ENCODE data around the gene FKBP11. TPM values are rescaled to one million over a fixed set of nuclear protein-coding genes. Genes with fewer than 3 reads are reported as not detected.

Gene FKBP11
- total RNA-seq, 1 experiment from 2014 or later, result 5.3 TPM

Other genes with a start within 250 kb of the FKBP11 start
- 52.8 and 63.8 TPM in 2 replicates for gene KANSL2, start 243.3 kb downstream of the FKBP11 start, total RNA-seq (2014; rRNA removed; shearing (Covaris generic))
- gene CCNT1, start 208.8 kb downstream of the FKBP11 start, total RNA-seq (2014; rRNA removed; shearing (Covaris generic)), result 17.0 and 33.2 TPM in 2 replicates
- gene ADCY6, start 136.4 kb downstream of the FKBP11 start, total RNA-seq (2014; rRNA removed; shearing (Covaris generic)), result 7.1 and 16.3 TPM in 2 replicates
- 7.6 and 15.8 TPM in 2 replicates for gene CACNB3, start 107.0 kb downstream of the FKBP11 start, total RNA-seq (2014; rRNA removed; shearing (Covaris generic))
- 60.5 and 97.2 TPM in 2 replicates for gene DDX23, start 73.3 kb downstream of the FKBP11 start, total RNA-seq (2014; rRNA removed; shearing (Covaris generic))
- 0.20 TPM in 1 of 2 replicates, not detected in the other for gene RND1, start 59.6 kb downstream of the FKBP11 start, total RNA-seq (2014; rRNA removed; shearing (Covaris generic))
- gene ARF3, start 32.0 kb upstream of the FKBP11 start, total RNA-seq (2014; rRNA removed; shearing (Covaris generic)), result 80.8 and 81.3 TPM in 2 replicates
- 0.27 TPM in 1 of 2 replicates, not detected in the other for gene WNT10B, start 46.2 kb upstream of the FKBP11 start, total RNA-seq (2014; rRNA removed; shearing (Covaris generic))
- gene WNT1, start 52.8 kb upstream of the FKBP11 start, total RNA-seq (2014; rRNA removed; shearing (Covaris generic)), result not detected in 2 replicates
- gene DDN, start 73.9 kb upstream of the FKBP11 start, total RNA-seq (2014; rRNA removed; shearing (Covaris generic)), result not detected in 2 replicates
- gene PRKAG1, start 93.3 kb upstream of the FKBP11 start, total RNA-seq (2014; rRNA removed; shearing (Covaris generic)), result 56.0 and 59.3 TPM in 2 replicates
- 5.9 and 16.1 TPM in 2 replicates for gene KMT2D, start 135.3 kb upstream of the FKBP11 start, total RNA-seq (2014; rRNA removed; shearing (Covaris generic))
- gene RHEBL1, start 144.5 kb upstream of the FKBP11 start, total RNA-seq (2014; rRNA removed; shearing (Covaris generic)), result 2.5 and 4.5 TPM in 2 replicates
- not detected in 2 replicates for gene DHH, start 169.3 kb upstream of the FKBP11 start, total RNA-seq (2014; rRNA removed; shearing (Covaris generic))
- 11.7 and 14.7 TPM in 2 replicates for gene LMBR1L, start 185.4 kb upstream of the FKBP11 start, total RNA-seq (2014; rRNA removed; shearing (Covaris generic))
- gene TUBA1B, start 205.9 kb upstream of the FKBP11 start, total RNA-seq (2014; rRNA removed; shearing (Covaris generic)), result 3,492 and 4,068 TPM in 2 replicates